Erythroblast (primary cell): ENCODE measurements around the gene ANKH.
A peak's percentile ranks its signal among the peaks of the same experiment; 100 is the strongest.

Experiments used
- DNase-seq, 2 experiments: peaks; one replicate each; lab custom pipeline; 2025; lab: John Stamatoyannopoulos, UW
- GATA1 ChIP-seq: IDR thresholded peaks from 2 replicates; pipeline ENCODE4 v1.6.1; 2011; ENCODE audit warnings: low read depth, mild to moderate bottlenecking, control low read depth, low read length, moderate library complexity
- POLR2A ChIP-seq: IDR thresholded peaks from 2 replicates; pipeline ENCODE4 v1.6.1; 2011; ENCODE audit warnings: mild to moderate bottlenecking, low read length

The ANKH gene

GRCh38 chr5:14705556-14705955 lies 166.0 kb downstream of the ANKH start:
- DNase-seq, result no peak
- TF ChIP-seq POLR2A, result no peak
- TF ChIP-seq GATA1, result no peak

GRCh38 chr5:14702238-14702839 lies 169.2 kb downstream of the ANKH start:
- TF ChIP-seq GATA1, result no peak
- no peak for TF ChIP-seq POLR2A

GRCh38 chr5:14701556-14701955 lies 170.0 kb downstream of the ANKH start:
- DNase-seq, result no peak
- TF ChIP-seq GATA1, result no peak
- TF ChIP-seq POLR2A, result no peak

More at GRCh38 chr5:14702238-14702839, 169.2 kb downstream of the ANKH start:
- no peak for DNase-seq

GRCh38 chr5:14700478-14701436 lies 170.8 kb downstream of the ANKH start:
- TF ChIP-seq GATA1 (no peak), POLR2A (no peak)
- peak in 1 of 2 experiments; percentile 20 for DNase-seq

- peak; percentile 61 to 74 for DNase-seq
- TF ChIP-seq GATA1 (no peak), POLR2A (no peak)
These were observed 171.7 kb downstream of the ANKH start for GRCh38 chr5:14699807-14700400.

GRCh38 chr5:14699159-14699558 lies 172.4 kb downstream of the ANKH start:
- no peak for TF ChIP-seq GATA1
- no peak for TF ChIP-seq POLR2A

GRCh38 chr5:14698495-14698894 lies 173.1 kb downstream of the ANKH start:
- DNase-seq, result no peak
- TF ChIP-seq GATA1 (no peak), POLR2A (no peak)

More at GRCh38 chr5:14699159-14699558, 172.4 kb downstream of the ANKH start:
- DNase-seq, result no peak

- TF ChIP-seq GATA1, result no peak
- TF ChIP-seq POLR2A, result no peak
- no peak for DNase-seq
These were observed 174.7 kb downstream of the ANKH start for GRCh38 chr5:14696851-14697250.

GRCh38 chr5:14696057-14696456 lies 175.5 kb downstream of the ANKH start:
- TF ChIP-seq GATA1, result no peak
- DNase-seq, result peak; percentile 78 to 80

GRCh38 chr5:14695152-14695551 lies 176.4 kb downstream of the ANKH start:
- TF ChIP-seq GATA1, result no peak
- TF ChIP-seq POLR2A, result no peak
- peak in 1 of 2 experiments; percentile 27 for DNase-seq

GRCh38 chr5:14693070-14693469 lies 178.5 kb downstream of the ANKH start:
- no peak for DNase-seq
- TF ChIP-seq GATA1, result no peak
- TF ChIP-seq POLR2A, result no peak

- TF ChIP-seq POLR2A (no peak), GATA1 (no peak)
- no peak for DNase-seq
These were observed 184.4 kb downstream of the ANKH start for GRCh38 chr5:14687023-14687665.

- no peak for DNase-seq
- no peak for TF ChIP-seq POLR2A
- TF ChIP-seq GATA1, result no peak
These were observed 185.1 kb downstream of the ANKH start for GRCh38 chr5:14686517-14686916.

GRCh38 chr5:14685757-14686156 lies 185.8 kb downstream of the ANKH start:
- DNase-seq, result peak; percentile 41 to 57
- no peak for TF ChIP-seq GATA1
- no peak for TF ChIP-seq POLR2A
